HEK293 (cell line): Measurements from ENCODE around the gene XIRP2.

ENCODE experiments used
- CTCF ChIA-PET: fragments of 350-600 bp; formaldehyde crosslinking; extraction: SDS; loops from one replicate; lab custom pipeline; 2021; ENCODE audit warnings: antibody characterized with exemption; lab: Yijun Ruan, JAX
- POLR2A ChIA-PET: fragments of 300-600 bp; formaldehyde crosslinking; extraction: SDS; loops from one replicate; lab custom pipeline; 2020; ENCODE audit warnings: antibody characterized with exemption, inconsistent platforms; lab: Yijun Ruan, JAX
- H3K27ac ChIP-seq: fragments of 200-500 bp; sonication (Bioruptor generic); 2 replicates; pipeline ENCODE4 v1.5.1; 2014; ENCODE audit warnings: low read depth, low read length, control low read depth, inconsistent platforms; ENCODE audit errors: extremely low read depth
- H3K36me3 ChIP-seq, 2 experiments: fragments of 200-500 bp in 1 of 2; sonication (Bioruptor generic) in 1 of 2; 1 replicate in 1 of 2; 2 replicates in 1 of 2; pipeline ENCODE4 v1.5.1; 2014 to 2017; ENCODE audit warnings: inconsistent platforms in 2 of 2, low read length in 2 of 2; ENCODE audit not compliant: control insufficient read depth in 2 of 2, insufficient read depth in 1 of 2
- H3K4me1 ChIP-seq: fragments of 200-500 bp; sonication (Bioruptor generic); 2 replicates; pipeline ENCODE4 v1.5.1; 2014; ENCODE audit warnings: mild to moderate bottlenecking, low read length, inconsistent platforms; ENCODE audit not compliant: control insufficient read depth, insufficient read depth
- H3K4me3 ChIP-seq: 2 replicates; pipeline ENCODE4 v1.5.1; 2011; ENCODE audit warnings: low read depth, mild to moderate bottlenecking, control low read depth, low read length, moderate library complexity
- H3K9me3 ChIP-seq: fragments of 200-500 bp; sonication (Bioruptor generic); 2 replicates; pipeline ENCODE4 v1.5.1; 2014; ENCODE audit warnings: low read depth, low read length, inconsistent platforms; ENCODE audit not compliant: control insufficient read depth, insufficient read depth
- CTCF ChIP-seq: fragments of 450-650 bp; formaldehyde crosslinking; IDR thresholded peaks from 2 replicates; pipeline ENCODE4 v1.5.1; 2016; ENCODE audit warnings: missing biosample characterization, missing genetic modification characterization
- KLF1 ChIP-seq: fragments of 450-650 bp; formaldehyde crosslinking; IDR thresholded peaks from 2 replicates; pipeline ENCODE4 v1.5.1; 2016; ENCODE audit warnings: missing biosample characterization, missing genetic modification characterization
- TSHZ1 ChIP-seq: fragments of 450-650 bp; formaldehyde crosslinking; IDR thresholded peaks from 2 replicates; pipeline ENCODE4 v1.5.1; 2016; ENCODE audit warnings: missing biosample characterization, missing genetic modification characterization, borderline replicate concordance
- ZBTB10 ChIP-seq: fragments of 450-650 bp; formaldehyde crosslinking; IDR thresholded peaks from 2 replicates; pipeline ENCODE4 v1.5.1; 2016; ENCODE audit warnings: missing biosample characterization, missing genetic modification characterization
- ZBTB6 ChIP-seq: fragments of 450-650 bp; formaldehyde crosslinking; IDR thresholded peaks from 2 replicates; pipeline ENCODE4 v1.5.1; 2017; ENCODE audit warnings: missing biosample characterization, missing genetic modification characterization
- ZNF10 ChIP-seq: fragments of 450-650 bp; formaldehyde crosslinking; IDR thresholded peaks from 2 replicates; pipeline ENCODE4 v1.5.1; 2017; ENCODE audit warnings: missing biosample characterization, missing genetic modification characterization
- ZNF140 ChIP-seq: fragments of 450-650 bp; formaldehyde crosslinking; IDR thresholded peaks from 2 replicates; pipeline ENCODE4 v1.5.1; 2016; ENCODE audit warnings: missing biosample characterization, missing genetic modification characterization
- ZNF18 ChIP-seq: fragments of 450-650 bp; formaldehyde crosslinking; IDR thresholded peaks from 2 replicates; pipeline ENCODE4 v1.5.1; 2016; ENCODE audit warnings: missing biosample characterization, missing genetic modification characterization
- ZNF280C ChIP-seq: fragments of 450-650 bp; formaldehyde crosslinking; IDR thresholded peaks from 2 replicates; pipeline ENCODE4 v1.5.1; 2016; ENCODE audit warnings: missing biosample characterization, missing genetic modification characterization
- ZNF292 ChIP-seq: fragments of 450-650 bp; formaldehyde crosslinking; IDR thresholded peaks from 2 replicates; pipeline ENCODE4 v1.5.1; 2016; ENCODE audit warnings: low read depth, missing biosample characterization, missing genetic modification characterization, borderline replicate concordance
- ZNF404 ChIP-seq: fragments of 450-650 bp; formaldehyde crosslinking; IDR thresholded peaks from 2 replicates; pipeline ENCODE4 v1.5.1; 2017; ENCODE audit warnings: missing biosample characterization, missing genetic modification characterization
- ZNF416 ChIP-seq: fragments of 450-650 bp; formaldehyde crosslinking; IDR thresholded peaks from 2 replicates; pipeline ENCODE4 v1.5.1; 2016; ENCODE audit warnings: missing biosample characterization, missing genetic modification characterization
- ZNF510 ChIP-seq: fragments of 450-650 bp; formaldehyde crosslinking; IDR thresholded peaks from 2 replicates; pipeline ENCODE4 v1.5.1; 2018; ENCODE audit warnings: mild to moderate bottlenecking, missing genetic modification characterization, missing biosample characterization; ENCODE audit not compliant: insufficient replicate concordance
- ZNF561 ChIP-seq: fragments of 450-650 bp; IDR thresholded peaks from 2 replicates; pipeline ENCODE4 v1.5.1; 2018; ENCODE audit warnings: missing biosample characterization, missing genetic modification characterization, borderline replicate concordance
- ZNF600 ChIP-seq: fragments of 450-650 bp; formaldehyde crosslinking; IDR thresholded peaks from 2 replicates; pipeline ENCODE4 v1.5.1; 2016; ENCODE audit warnings: missing biosample characterization, missing genetic modification characterization

XIRP2 gene

GRCh38 chr2:166942377-166942776 lies 54.1 kb downstream of the XIRP2 start:
- TF ChIP-seq ZNF404: no peak
- TF ChIP-seq ZNF292 (tag by site-specific recombination): no peak
- TF ChIP-seq ZNF140 (tag by site-specific recombination): no peak
- TF ChIP-seq ZBTB10 (tag by site-specific recombination): no peak
- POLR2A ChIA-PET: no interaction called here
- Histone ChIP-seq H3K4me1 (no peaks in the 10 kb centered on the region), H3K9me3 (no peaks in the 10 kb centered on the region), H3K27ac (no peak overlapping the region), H3K4me3 (no peak overlapping the region), H3K36me3 (no peaks in the 10 kb centered on the region)
- CTCF ChIA-PET: no interaction called here

- ChIA-PET POLR2A (no interaction called here), CTCF (interaction anchor here (0.6 to 0.7 kb wide), 2 partner anchors 408 to 584 kb away, joined by 3 read pairs; no protein-coding TSS in a partner anchor)
- TF ChIP-seq ZNF416 (tag by site-specific recombination): no peak
- TF ChIP-seq CTCF (tag by site-specific recombination): no peak
- TF ChIP-seq ZNF600 (tag by site-specific recombination): no peak
- TF ChIP-seq ZNF10 (tag by site-specific recombination): no peak
- no peak for TF ChIP-seq ZNF510 (tag by site-specific recombination)
- no peak for TF ChIP-seq TSHZ1 (tag by site-specific recombination)
- TF ChIP-seq KLF1 (tag by site-specific recombination): no peak
- Histone ChIP-seq H3K9me3 (no peaks in the 10 kb centered on the region), H3K27ac (no peak overlapping the region), H3K36me3 (no peaks in the 10 kb centered on the region), H3K4me1 (no peaks in the 10 kb centered on the region), H3K4me3 (no peak overlapping the region)
Observed at GRCh38 chr2:166944909-166945308, 56.6 kb downstream of the XIRP2 start.

GRCh38 chr2:166957686-166958085 lies 69.4 kb downstream of the XIRP2 start:
- H3K4me1 ChIP-seq: no peaks in the 10 kb centered on the region
- no peaks in the 10 kb centered on the region for H3K9me3 ChIP-seq
- no peak overlapping the region for H3K27ac ChIP-seq
- POLR2A ChIA-PET: no interaction called here
- CTCF ChIA-PET: no interaction called here
- H3K36me3 ChIP-seq: no peaks in the 10 kb centered on the region
- no peak overlapping the region for H3K4me3 ChIP-seq
- TF ChIP-seq ZNF561 (no peak), ZNF280C (tag by site-specific recombination) (no peak), CTCF (tag by site-specific recombination) (no peak), ZNF18 (tag by site-specific recombination) (no peak), ZNF416 (tag by site-specific recombination) (no peak), ZBTB6 (no peak)
